ENCODE measurements around the gene CHN2. TPM values are rescaled to one million over a fixed set of nuclear protein-coding genes. Genes with fewer than 3 reads are reported as not detected.

The CHN2 gene
- total RNA-seq, 1 donor from 2014 or later = 14.2 TPM

DNA sequence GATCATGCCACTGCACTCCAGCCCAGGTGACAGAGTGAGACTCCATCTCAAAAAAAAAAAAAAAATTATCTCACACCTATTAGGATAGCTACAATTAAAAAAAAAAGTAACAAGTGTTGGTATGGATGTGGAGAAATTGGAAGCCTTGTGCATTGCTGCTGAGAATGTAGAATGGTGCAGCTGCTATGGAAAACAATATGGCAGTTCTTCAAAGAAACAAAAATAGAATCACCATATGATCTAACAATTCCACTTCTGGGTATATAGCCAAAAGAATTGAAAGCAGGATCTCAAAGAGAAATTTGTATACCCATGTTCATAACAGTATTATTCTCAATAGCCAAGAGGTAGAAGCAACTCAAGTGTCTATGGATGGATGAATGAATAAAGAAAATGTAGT is 225.4 kb downstream of the CHN2 start:
- Histone ChIP-seq H3K4me3 (no peak overlapping the region), H3K9me3 (no peaks in the 10 kb centered on the region), H3K27ac (no peak overlapping the region), H3K4me1 (no peaks in the 10 kb centered on the region), H3K36me3 (no peaks in the 10 kb centered on the region), H3K27me3 (ENCODE audit: low read depth) (no peaks in the 10 kb centered on the region)
- no peak for ATAC-seq
- intact Hi-C loops (cut with DNase I) = no loop called here
- DNase-seq = no peak
- TF ChIP-seq, protein P1, sequence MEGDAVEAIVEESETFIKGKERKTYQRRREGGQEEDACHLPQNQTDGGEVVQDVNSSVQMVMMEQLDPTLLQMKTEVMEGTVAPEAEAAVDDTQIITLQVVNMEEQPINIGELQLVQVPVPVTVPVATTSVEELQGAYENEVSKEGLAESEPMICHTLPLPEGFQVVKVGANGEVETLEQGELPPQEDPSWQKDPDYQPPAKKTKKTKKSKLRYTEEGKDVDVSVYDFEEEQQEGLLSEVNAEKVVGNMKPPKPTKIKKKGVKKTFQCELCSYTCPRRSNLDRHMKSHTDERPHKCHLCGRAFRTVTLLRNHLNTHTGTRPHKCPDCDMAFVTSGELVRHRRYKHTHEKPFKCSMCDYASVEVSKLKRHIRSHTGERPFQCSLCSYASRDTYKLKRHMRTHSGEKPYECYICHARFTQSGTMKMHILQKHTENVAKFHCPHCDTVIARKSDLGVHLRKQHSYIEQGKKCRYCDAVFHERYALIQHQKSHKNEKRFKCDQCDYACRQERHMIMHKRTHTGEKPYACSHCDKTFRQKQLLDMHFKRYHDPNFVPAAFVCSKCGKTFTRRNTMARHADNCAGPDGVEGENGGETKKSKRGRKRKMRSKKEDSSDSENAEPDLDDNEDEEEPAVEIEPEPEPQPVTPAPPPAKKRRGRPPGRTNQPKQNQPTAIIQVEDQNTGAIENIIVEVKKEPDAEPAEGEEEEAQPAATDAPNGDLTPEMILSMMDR (IDR thresholded peaks at IDR 0.05) = no peak

DNA sequence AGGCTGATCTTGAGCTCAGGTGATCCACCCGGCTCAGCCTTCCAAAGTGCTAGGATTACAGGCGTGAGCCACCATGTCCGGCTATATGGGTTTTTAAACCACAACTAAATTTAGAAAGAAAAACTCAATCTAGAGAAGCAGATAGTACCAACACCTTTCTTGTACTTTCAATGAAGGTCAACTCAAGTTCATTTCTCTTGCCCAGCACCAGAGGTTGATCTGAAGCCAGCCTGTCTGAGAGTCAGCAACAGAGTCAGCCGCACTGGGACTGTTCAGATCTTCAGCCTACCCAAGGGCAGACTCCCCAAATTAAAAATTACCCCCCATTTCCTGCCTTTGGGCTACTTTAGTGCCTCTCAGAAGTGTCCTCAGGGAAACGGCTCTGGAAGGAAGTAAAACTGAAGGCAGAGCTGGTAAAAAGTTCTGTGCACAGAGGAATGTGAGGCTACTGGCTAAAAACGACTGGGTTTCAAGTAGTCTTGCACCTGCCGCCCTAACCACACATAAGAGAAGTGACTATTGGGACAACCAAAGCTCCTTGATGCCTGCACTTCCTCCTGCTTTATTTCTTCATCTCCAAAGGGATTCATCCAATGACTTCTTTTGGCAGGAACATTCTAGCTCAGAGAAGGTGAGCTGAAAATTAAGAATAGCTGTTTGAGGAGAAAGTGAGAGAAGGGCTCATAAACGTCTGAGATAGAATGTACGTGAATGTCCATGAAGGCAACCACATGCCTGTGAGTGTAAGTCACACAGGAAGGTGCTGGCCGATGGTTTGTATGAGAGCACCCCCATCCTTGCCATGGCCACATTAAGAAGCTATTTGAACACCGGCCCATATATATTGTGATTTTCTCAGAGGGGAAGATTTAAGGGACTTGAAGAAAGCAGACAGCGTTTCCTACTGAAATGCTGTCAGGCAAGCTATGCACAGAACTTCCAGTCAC is 226.7 kb downstream of the CHN2 start:
- intact Hi-C loops (cut with DNase I) = no loop called here
- Histone ChIP-seq H3K27ac (no peak overlapping the region), H3K36me3 (no peaks in the 10 kb centered on the region), H3K4me1 (no peaks in the 10 kb centered on the region), H3K9me3 (no peaks in the 10 kb centered on the region), H3K4me3 (no peak overlapping the region), H3K27me3 (ENCODE audit: low read depth) (no peaks in the 10 kb centered on the region)
- ATAC-seq (no peak), DNase-seq (no peak)
- TF ChIP-seq, protein P1 (IDR thresholded peaks at IDR 0.05) = no peak

DNA sequence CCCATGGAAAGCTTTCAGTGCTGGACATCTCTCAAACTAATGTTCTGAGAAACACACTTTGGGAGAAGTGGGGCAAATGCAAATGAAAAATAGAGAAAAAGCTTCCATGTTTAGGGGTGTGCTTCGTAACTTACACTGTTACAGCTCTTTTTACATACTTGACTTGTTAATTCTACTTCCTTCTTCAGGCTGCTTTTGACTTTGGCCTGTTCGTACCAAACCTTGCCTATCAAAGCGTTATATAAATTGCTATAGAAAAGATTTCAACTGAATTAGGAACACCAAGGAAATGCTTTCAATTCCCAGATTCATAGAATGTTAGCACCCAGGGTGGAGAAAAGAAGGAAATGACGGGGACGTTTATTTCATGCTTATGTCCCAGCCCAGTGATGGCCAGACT is 228.3 kb downstream of the CHN2 start:
- no peaks in the 10 kb centered on the region for H3K9me3 ChIP-seq
- H3K36me3 ChIP-seq = no peaks in the 10 kb centered on the region
- intact Hi-C loops (cut with DNase I) = no loop called here
- TF ChIP-seq, protein P1 (IDR thresholded peaks at IDR 0.05) = no peak
- ATAC-seq (no peak), DNase-seq (no peak)
- H3K27ac ChIP-seq = no peak overlapping the region
- no peak overlapping the region for H3K4me3 ChIP-seq
- no peaks in the 10 kb centered on the region for H3K4me1 ChIP-seq
- no peaks in the 10 kb centered on the region for H3K27me3 ChIP-seq (ENCODE audit: low read depth)

DNA sequence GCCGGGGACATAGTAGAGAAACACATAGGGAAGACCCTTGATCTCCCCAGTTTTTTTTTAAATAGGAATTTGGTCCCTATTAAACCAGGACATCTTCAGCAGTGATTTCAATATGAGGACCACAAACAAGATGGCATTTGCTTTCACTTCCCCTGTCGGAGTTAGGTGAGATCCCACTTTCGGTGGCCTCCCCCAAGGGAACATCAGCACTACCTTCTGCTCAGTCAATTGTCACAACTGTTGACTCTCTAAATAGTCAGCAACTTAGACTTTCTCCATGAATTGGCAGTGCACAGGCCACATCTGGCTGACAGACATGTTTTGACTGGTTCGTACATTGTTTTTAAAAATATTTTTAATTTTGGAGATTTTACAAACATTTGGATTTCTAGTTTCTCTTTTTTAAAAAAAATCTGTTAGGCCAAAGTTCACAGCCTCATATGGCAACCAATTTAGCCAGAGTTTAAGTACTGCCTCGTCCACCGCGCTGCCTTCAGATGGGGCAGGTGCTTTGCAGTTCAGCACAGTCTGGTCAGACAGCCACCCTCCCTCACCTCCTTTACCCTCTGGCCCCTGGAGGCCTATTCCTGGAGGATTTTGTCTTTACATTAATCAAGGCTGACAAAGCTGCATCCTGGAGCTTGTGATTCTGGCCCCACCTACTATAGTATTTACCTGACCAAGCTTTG is 229.9 kb downstream of the CHN2 start:
- H3K36me3 ChIP-seq = no peaks in the 10 kb centered on the region
- DNase-seq (no peak), ATAC-seq (no peak)
- TF ChIP-seq, protein P1 (IDR thresholded peaks at IDR 0.05) = no peak
- no peaks in the 10 kb centered on the region for H3K4me1 ChIP-seq
- intact Hi-C loops (cut with DNase I) = no loop called here
- no peak overlapping the region for H3K27ac ChIP-seq
- H3K27me3 ChIP-seq (ENCODE audit: low read depth) = no peaks in the 10 kb centered on the region
- H3K4me3 ChIP-seq = no peak overlapping the region
- H3K9me3 ChIP-seq = no peaks in the 10 kb centered on the region

DNA sequence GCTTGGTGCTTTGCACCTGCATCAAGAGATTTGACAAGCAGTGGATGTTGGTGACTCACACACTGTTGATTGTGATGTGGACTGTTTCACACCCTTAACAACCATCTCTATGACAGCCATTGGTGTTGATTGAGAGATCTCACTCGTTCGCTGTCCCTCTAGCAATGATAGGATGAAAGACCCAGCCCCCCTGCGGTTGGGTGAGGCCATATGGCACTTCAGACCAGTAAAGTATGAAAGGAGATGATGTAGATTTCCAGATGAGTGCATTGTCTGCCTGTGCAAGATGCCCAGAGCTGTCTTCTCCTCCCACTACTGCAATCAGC is 230.4 kb downstream of the CHN2 start:
- H3K36me3 ChIP-seq = no peaks in the 10 kb centered on the region
- H3K4me1 ChIP-seq = no peaks in the 10 kb centered on the region
- TF ChIP-seq, protein P1 (IDR thresholded peaks at IDR 0.05) = no peak
- DNase-seq = no peak
- intact Hi-C loops (cut with DNase I) = no loop called here
- no peak overlapping the region for H3K4me3 ChIP-seq
- H3K27me3 ChIP-seq (ENCODE audit: low read depth) = no peaks in the 10 kb centered on the region
- no peak for ATAC-seq
- no peak overlapping the region for H3K27ac ChIP-seq
- no peaks in the 10 kb centered on the region for H3K9me3 ChIP-seq
